ENCODE measurements around the gene LGMN. TPM values are rescaled to one million over a fixed set of nuclear protein-coding genes. Genes with fewer than 3 reads are reported as not detected.
A peak's percentile ranks its signal among the peaks of the same experiment; 100 is the strongest.

The LGMN gene
- total and polyA plus RNA-seq, 4 experiments from 2014 or later = 9.6 to 14.0 (median 12.3) TPM

DNA sequence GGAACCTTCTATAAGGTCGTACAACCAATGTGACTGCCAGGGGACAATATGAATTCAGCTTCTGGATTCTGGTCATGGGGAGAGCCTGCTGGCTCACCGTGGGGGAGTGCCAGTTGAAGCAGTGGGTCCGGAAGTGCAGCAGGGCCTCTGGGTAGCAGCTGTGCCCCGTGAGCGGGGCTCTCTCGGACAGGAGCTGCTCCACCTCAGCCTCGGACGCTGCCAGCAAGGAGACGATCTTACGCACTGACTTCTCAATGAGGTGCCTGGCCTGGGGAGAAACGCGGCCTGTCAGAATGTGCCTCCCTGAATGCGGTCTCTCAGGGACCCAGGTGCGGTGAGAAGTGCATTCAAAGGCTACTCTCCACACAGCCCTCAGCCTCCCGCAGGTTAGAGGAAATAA, 42.0 kb downstream of the LGMN start:
- ChIA-PET CTCF (ENCODE audit: partially characterized antibody) (no interaction called here), POLR2A (ENCODE audit: partially characterized antibody) (no interaction called here)
- H3K27me3 ChIP-seq (ENCODE audit: insufficient read depth, low read length) = no peaks in the 10 kb centered on the region
- intact Hi-C loops (cut with micrococcal nuclease) = no loop called here
- Mint-ChIP-seq H3K36me3 (peaks cover 6 to 17% of the 10 kb centered on the region in 2 donors), H3K9me3 (no peaks in the 10 kb centered on the region), H3K27me3 (peaks cover 8 to 10% of the 10 kb centered on the region in 2 donors), H3K4me1 (no peaks in the 10 kb centered on the region), H3K4me3 (no peak overlapping the region), H3K27ac (no peak overlapping the region)
- no peak overlapping the region for H3K27ac ChIP-seq (ENCODE audit: low read depth, low read length)
- no peaks in the 10 kb centered on the region for H3K4me1 ChIP-seq (ENCODE audit: insufficient read depth, low read length)
- no peak overlapping the region for H3K4me3 ChIP-seq (ENCODE audit: low read length in 2 of 2)
- no peaks in the 10 kb centered on the region for H3K36me3 ChIP-seq (ENCODE audit: insufficient read depth, low read length)
- H3K9me3 ChIP-seq (ENCODE audit: control insufficient read depth in 1 of 2, low read length in 2 of 2) = no peaks in the 10 kb centered on the region
- no peak for DNase-seq

DNA sequence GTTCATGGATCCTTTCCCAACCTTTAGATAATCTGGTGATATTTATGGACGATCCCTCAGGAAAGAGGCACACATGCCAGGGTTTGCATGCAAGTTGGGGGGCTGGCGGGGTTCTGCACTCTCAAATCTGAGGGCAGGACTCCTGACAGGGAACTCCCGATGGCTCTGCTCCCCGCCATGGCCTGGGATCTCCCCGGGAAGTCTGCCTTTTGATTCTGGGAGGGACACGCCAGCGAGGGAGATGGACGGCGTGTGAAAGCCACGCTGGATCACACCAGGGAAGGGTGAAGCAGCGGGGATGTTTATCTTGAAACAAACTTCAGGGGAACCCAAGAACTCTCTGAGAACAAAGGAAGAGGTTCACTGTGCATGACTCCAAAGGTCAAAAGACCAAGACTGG, 43.6 kb downstream of the LGMN start:
- no peaks in the 10 kb centered on the region for H3K36me3 ChIP-seq (ENCODE audit: insufficient read depth, low read length)
- ChIA-PET POLR2A (ENCODE audit: partially characterized antibody) (no interaction called here), CTCF (ENCODE audit: partially characterized antibody) (no interaction called here)
- Mint-ChIP-seq H3K4me3 (no peak overlapping the region), H3K36me3 (peaks cover 2 to 10% of the 10 kb centered on the region in 2 donors), H3K27ac (no peak overlapping the region), H3K4me1 (no peaks in the 10 kb centered on the region), H3K27me3 (peaks cover 9 to 10% of the 10 kb centered on the region in 2 donors), H3K9me3 (no peaks in the 10 kb centered on the region)
- H3K4me1 ChIP-seq (ENCODE audit: insufficient read depth, low read length) = no peaks in the 10 kb centered on the region
- DNase-seq = no peak
- H3K27me3 ChIP-seq (ENCODE audit: insufficient read depth, low read length) = no peaks in the 10 kb centered on the region
- intact Hi-C loops (cut with micrococcal nuclease) = no loop called here
- H3K27ac ChIP-seq (ENCODE audit: low read depth, low read length) = no peak overlapping the region
- H3K4me3 ChIP-seq (ENCODE audit: low read length in 2 of 2) = no peak overlapping the region
- H3K9me3 ChIP-seq (ENCODE audit: control insufficient read depth in 1 of 2, low read length in 2 of 2) = no peaks in the 10 kb centered on the region

DNA sequence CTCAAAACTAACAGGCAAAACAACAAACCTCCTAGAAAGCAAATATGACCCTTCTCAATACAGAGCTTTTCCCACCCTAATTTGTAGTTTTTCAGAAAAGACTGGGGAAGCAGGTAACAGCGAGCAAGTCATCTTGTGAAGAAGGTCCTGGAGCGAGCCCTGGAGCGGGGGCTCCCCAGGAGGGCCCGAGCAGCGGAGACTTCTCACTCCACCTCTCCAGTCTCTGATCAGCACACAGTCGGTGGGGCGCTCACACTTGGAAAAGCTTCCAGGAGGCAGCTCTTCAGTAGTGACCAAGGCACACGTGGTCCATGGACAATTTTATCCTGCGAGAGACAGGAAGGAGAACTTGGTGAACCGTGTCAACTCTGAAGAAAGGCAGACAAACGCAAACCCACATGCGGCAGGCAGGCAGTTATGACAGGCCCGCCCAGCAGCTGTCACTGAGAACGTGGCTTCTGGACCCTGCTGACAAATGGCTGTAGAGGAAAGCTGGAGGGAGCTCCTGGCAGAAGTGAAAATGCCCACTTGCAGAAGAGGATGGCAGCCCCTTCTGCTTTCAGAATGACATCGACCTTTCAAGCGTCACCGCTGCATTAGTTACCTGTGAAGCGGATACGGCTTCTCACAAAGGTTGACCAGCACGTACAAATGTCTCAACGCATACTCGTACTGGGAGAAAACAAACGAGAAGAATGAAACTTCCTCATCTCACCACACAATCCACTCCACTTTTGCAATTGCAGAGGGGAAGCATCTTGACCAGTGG, 44.2 kb downstream of the LGMN start:
- H3K4me3 ChIP-seq (ENCODE audit: low read length in 2 of 2) = no peak overlapping the region
- CTCF ChIA-PET (ENCODE audit: partially characterized antibody) = interaction anchor here (1.8 kb wide), 1 partner anchor 18 kb away, joined by 5 read pairs; no protein-coding TSS in a partner anchor
- no peak overlapping the region for H3K4me3 Mint-ChIP-seq
- no peaks in the 10 kb centered on the region for H3K36me3 ChIP-seq (ENCODE audit: insufficient read depth, low read length)
- no peaks in the 10 kb centered on the region for H3K4me1 Mint-ChIP-seq
- H3K4me1 ChIP-seq (ENCODE audit: insufficient read depth, low read length) = no peaks in the 10 kb centered on the region
- POLR2A ChIA-PET (ENCODE audit: partially characterized antibody) = no interaction called here
- peak overlapping the region in 1 of 7 donors; percentile 37 for H3K27ac Mint-ChIP-seq
- DNase-seq = no peak
- H3K27ac ChIP-seq (ENCODE audit: low read depth, low read length) = no peak overlapping the region
- H3K9me3 Mint-ChIP-seq = no peaks in the 10 kb centered on the region
- intact Hi-C loops (cut with micrococcal nuclease) = no loop called here
- no peaks in the 10 kb centered on the region for H3K9me3 ChIP-seq (ENCODE audit: control insufficient read depth in 1 of 2, low read length in 2 of 2)
- no peaks in the 10 kb centered on the region for H3K27me3 ChIP-seq (ENCODE audit: insufficient read depth, low read length)
- peaks cover 2 to 10% of the 10 kb centered on the region in 2 donors for H3K36me3 Mint-ChIP-seq
- peaks cover 9% of the 10 kb centered on the region in 2 donors for H3K27me3 Mint-ChIP-seq

DNA sequence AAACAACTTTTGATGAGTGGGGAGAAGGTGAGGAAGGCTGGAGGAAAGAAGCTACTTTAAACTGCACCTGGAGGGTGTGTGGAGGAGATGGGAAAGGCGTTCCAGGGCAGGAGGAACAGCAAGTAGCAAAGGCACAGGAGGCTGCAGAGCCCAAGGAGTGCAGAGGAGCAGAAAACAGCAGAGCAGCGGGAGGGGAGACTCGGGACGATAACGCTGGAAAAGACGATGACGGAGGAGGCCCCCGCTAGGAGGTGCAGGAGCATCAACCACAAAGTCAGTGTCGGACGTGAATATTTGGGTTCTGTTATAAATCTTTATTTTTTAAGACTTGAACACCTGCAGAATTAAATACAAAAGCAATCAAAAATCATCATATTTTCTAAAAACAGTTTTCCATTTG, 44.9 kb downstream of the LGMN start:
- DNase-seq = no peak
- no peaks in the 10 kb centered on the region for H3K27me3 ChIP-seq (ENCODE audit: insufficient read depth, low read length)
- no peaks in the 10 kb centered on the region for H3K4me1 ChIP-seq (ENCODE audit: insufficient read depth, low read length)
- Mint-ChIP-seq H3K36me3 (peaks cover 2 to 10% of the 10 kb centered on the region in 2 donors), H3K4me1 (no peaks in the 10 kb centered on the region), H3K9me3 (no peaks in the 10 kb centered on the region), H3K4me3 (no peak overlapping the region), H3K27ac (peak overlapping the region in 3 of 7 donors; percentile 64 to 81 (median 73)), H3K27me3 (peaks cover 9% of the 10 kb centered on the region in 2 donors)
- no peaks in the 10 kb centered on the region for H3K9me3 ChIP-seq (ENCODE audit: control insufficient read depth in 1 of 2, low read length in 2 of 2)
- CTCF ChIA-PET (ENCODE audit: partially characterized antibody) = interaction anchor here (1.2 to 1.8 kb wide), 2 partner anchors 8 to 17 kb away, joined by 3 to 5 read pairs; no protein-coding TSS in a partner anchor
- H3K36me3 ChIP-seq (ENCODE audit: insufficient read depth, low read length) = no peaks in the 10 kb centered on the region
- POLR2A ChIA-PET (ENCODE audit: partially characterized antibody) = no interaction called here
- intact Hi-C loops (cut with micrococcal nuclease) = no loop called here
- H3K4me3 ChIP-seq (ENCODE audit: low read length in 2 of 2) = no peak overlapping the region
- no peak overlapping the region for H3K27ac ChIP-seq (ENCODE audit: low read depth, low read length)

DNA sequence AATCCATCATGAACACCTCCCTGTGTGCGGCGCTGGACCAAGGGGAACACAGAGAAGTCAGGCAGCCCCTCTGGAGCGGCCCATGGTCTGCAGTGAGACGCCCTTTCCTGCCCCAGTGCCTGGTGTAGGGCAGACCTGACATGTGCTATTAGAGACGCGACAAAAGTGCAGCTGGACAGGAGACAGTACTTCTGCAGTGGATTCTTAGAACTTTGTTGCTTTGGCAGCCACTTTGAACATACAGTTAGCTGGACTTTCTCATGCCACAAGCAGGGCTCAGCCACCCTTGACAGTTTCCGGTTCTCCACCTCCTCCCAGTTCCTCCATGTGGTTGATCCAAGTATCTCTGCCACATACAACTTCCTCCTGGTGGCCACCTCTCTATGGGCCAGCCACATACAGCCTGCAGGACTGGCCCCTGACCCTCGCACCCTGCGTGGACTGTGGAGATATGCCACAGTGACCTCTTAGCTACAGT, 45.9 kb downstream of the LGMN start:
- ChIA-PET POLR2A (ENCODE audit: partially characterized antibody) (interaction anchor here (0.6 kb wide), 1 partner anchor 1177 kb away, joined by 3 read pairs; no protein-coding TSS in a partner anchor), CTCF (ENCODE audit: partially characterized antibody) (interaction anchor here (1.2 to 1.8 kb wide), 2 partner anchors 9 to 16 kb away, joined by 3 to 5 read pairs; no protein-coding TSS in a partner anchor)
- Histone ChIP-seq H3K27me3 (ENCODE audit: insufficient read depth, low read length) (no peaks in the 10 kb centered on the region), H3K4me1 (ENCODE audit: insufficient read depth, low read length) (no peaks in the 10 kb centered on the region), H3K4me3 (ENCODE audit: low read length in 2 of 2) (no peak overlapping the region), H3K36me3 (ENCODE audit: insufficient read depth, low read length) (no peaks in the 10 kb centered on the region), H3K27ac (ENCODE audit: low read depth, low read length) (no peak overlapping the region), H3K9me3 (ENCODE audit: control insufficient read depth in 1 of 2, low read length in 2 of 2) (no peaks in the 10 kb centered on the region)
- Mint-ChIP-seq H3K27me3 (peaks cover 9% of the 10 kb centered on the region in 2 donors), H3K36me3 (peaks cover 2 to 10% of the 10 kb centered on the region in 2 donors), H3K9me3 (no peaks in the 10 kb centered on the region), H3K4me3 (no peak overlapping the region), H3K27ac (no peak overlapping the region), H3K4me1 (no peaks in the 10 kb centered on the region)
- intact Hi-C loops (cut with micrococcal nuclease) = no loop called here
- no peak for DNase-seq

DNA sequence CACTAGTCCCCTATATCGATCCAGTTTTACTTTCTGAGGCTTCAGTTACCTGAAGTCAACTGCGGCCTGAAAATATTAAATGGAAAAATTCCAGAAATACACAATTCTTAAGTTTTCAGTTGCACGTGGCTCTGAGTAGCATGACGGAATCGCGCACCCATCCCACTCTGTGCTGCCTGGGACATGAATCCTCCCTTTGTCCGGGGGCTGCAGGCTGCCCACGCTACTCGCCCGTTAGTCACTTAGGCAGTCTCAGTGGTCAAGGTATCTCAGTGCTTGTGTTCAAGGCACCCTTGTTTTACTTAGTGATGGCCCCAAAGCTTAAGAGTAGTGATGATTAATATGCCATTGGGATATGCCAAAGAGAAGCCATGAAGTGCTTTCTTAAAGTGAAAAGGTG, 46.6 kb downstream of the LGMN start:
- H3K27ac Mint-ChIP-seq = no peak overlapping the region
- intact Hi-C loops (cut with micrococcal nuclease) = no loop called here
- no peaks in the 10 kb centered on the region for H3K9me3 ChIP-seq (ENCODE audit: control insufficient read depth in 1 of 2, low read length in 2 of 2)
- no peaks in the 10 kb centered on the region for H3K4me1 Mint-ChIP-seq
- H3K27me3 Mint-ChIP-seq = peaks cover 9 to 12% of the 10 kb centered on the region in 2 donors
- H3K4me1 ChIP-seq (ENCODE audit: insufficient read depth, low read length) = no peaks in the 10 kb centered on the region
- no peak overlapping the region for H3K4me3 ChIP-seq (ENCODE audit: low read length in 2 of 2)
- ChIA-PET POLR2A (ENCODE audit: partially characterized antibody) (interaction anchor here (0.6 kb wide), 1 partner anchor 1177 kb away, joined by 3 read pairs; no protein-coding TSS in a partner anchor), CTCF (ENCODE audit: partially characterized antibody) (no interaction called here)
- H3K4me3 Mint-ChIP-seq = no peak overlapping the region
- H3K9me3 Mint-ChIP-seq = no peaks in the 10 kb centered on the region
- DNase-seq = no peak
- no peak overlapping the region for H3K27ac ChIP-seq (ENCODE audit: low read depth, low read length)
- H3K36me3 ChIP-seq (ENCODE audit: insufficient read depth, low read length) = no peaks in the 10 kb centered on the region
- no peaks in the 10 kb centered on the region for H3K27me3 ChIP-seq (ENCODE audit: insufficient read depth, low read length)
- H3K36me3 Mint-ChIP-seq = peaks cover 2 to 10% of the 10 kb centered on the region in 2 donors

DNA sequence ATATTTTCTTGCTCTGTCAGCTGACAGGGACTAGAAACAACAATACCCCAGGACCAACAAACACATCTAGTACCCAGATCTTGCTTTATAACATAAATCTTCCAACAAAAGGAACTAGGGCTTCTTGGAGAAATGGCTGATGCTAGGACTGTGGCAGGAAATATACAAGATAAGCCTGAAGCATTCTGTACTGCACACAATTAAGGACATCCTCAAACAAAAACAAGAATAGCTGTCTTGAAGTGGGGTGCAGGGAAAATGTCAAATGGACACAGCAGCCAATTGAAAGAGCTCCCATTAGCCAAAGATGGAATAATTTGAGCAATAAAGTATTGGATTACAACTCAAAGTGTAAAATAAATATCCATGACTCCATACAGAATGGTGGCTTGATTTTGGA, 50.0 kb downstream of the LGMN start:
- Mint-ChIP-seq H3K4me1 (peaks cover 1 to 15% (median 7%) of the 10 kb centered on the region in 4 donors), H3K27ac (no peak overlapping the region), H3K9me3 (peaks cover 0 to 2% (median 0%) of the 10 kb centered on the region in 8 donors), H3K36me3 (no peaks in the 10 kb centered on the region), H3K4me3 (no peak overlapping the region), H3K27me3 (peaks cover 4 to 9% of the 10 kb centered on the region in 2 donors)
- ChIA-PET CTCF (ENCODE audit: partially characterized antibody) (interaction anchor here (2.3 kb wide), 1 partner anchor 15 kb away, joined by 6 read pairs; no protein-coding TSS in a partner anchor), POLR2A (ENCODE audit: partially characterized antibody) (no interaction called here)
- Histone ChIP-seq H3K4me3 (ENCODE audit: low read length in 2 of 2) (no peak overlapping the region), H3K27me3 (ENCODE audit: insufficient read depth, low read length) (no peaks in the 10 kb centered on the region), H3K4me1 (ENCODE audit: insufficient read depth, low read length) (peaks cover 2% of the 10 kb centered on the region), H3K27ac (ENCODE audit: low read depth, low read length) (no peak overlapping the region), H3K36me3 (ENCODE audit: insufficient read depth, low read length) (no peaks in the 10 kb centered on the region), H3K9me3 (ENCODE audit: control insufficient read depth in 1 of 2, low read length in 2 of 2) (no peaks in the 10 kb centered on the region)
- intact Hi-C loops (cut with micrococcal nuclease) = no loop called here
- DNase-seq = no peak

Measured in CD4-positive, alpha-beta memory T cell (primary cell).